Measurements from ENCODE around the gene CDC73. TPM values are rescaled to one million over a fixed set of nuclear protein-coding genes. Genes with fewer than 3 reads are reported as not detected.
"Not testable (repeated sequence)": the region's sequence is repeated elsewhere in the genome, so short reads cannot be mapped to it uniquely, and the experiment has no call there.

CDC73 gene
- total RNA-seq, 1 donor from 2014 or later, result 17.9 TPM

DNA sequence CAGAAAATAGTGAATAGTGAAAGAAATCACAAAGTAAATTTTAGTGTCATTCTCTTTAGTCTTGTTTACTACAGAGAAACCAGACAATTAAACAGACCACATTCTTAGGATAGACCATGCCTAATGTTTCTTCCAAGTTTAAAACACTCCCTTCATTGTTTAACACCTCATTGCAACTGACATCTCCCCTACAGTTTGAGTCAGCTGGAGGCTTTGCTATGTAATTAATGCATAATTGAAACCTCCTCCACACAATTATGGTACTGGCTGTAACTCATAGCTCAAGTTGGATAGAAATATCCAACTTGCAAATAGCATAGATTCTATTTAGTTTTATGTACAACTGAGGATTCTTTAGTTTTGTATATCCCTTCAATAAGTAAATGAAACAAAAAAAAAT lies 99.8 kb downstream of the CDC73 start:
- DNase-seq (ENCODE audit: low spot score) (no peak), ATAC-seq (no peak)

DNA sequence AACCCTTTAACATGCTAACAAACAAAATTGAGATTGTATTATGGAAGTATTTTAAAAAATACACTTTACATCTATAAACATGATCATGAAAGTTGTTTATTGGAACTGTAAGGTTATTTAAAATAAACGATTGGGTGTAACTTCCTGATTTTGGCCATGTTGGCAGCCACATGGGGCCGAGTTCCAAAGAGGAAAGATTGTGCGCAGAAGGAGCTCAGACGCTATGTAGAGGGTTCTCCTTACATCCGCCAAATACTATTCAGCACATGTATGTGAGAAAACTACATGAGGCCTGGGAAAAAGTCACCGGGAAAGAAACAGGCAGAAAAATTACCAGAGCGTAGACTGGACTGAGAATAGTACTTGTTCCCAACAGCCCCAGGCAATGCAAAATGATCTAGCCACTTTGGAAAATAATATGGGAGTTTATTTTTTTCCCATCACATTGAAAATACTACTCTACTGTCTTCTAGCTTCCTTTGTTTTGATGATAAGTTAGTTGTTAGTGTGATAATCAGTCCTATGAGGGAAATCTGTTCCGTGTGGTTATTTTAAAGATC lies 100.3 kb downstream of the CDC73 start:
- ATAC-seq (no peak), DNase-seq (ENCODE audit: low spot score) (no peak)

DNA sequence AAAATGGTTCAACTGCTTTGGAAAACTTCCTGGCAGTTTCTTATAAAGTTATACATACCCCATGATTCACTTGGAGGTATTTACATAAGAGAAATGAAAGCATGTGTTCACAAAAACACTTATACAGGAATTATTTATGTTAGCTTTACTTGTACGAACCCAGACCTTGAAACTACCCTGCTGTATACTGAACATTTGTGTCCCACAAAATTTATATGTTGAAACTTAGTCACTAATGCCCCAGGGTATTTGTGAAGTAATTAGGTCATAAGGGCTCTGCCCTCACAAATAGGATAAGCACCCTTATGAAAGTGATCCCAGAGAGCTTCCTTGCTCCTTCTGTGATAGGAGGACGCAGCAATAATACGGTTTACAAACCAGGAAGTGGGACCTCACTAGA lies 107.3 kb downstream of the CDC73 start:
- ATAC-seq, result no peak
- DNase-seq (ENCODE audit: low spot score), result no peak

DNA sequence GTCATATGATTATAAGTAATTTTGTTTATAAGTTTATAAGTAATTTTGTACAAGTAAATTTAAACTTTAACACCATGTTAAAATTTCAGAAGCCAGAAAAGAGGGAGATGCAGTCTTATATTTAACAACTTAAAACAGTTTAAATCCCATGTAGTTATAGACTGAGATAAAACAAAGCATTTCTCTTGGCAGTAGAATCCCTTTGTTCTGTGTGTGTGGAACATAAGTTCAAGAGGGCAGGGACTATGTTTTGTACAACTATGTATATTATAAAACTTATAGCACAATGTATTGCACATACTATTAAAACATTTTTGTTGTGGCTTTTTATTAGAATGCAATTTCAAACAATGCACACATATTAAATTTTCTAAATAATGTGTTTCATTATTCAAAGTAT lies 109.3 kb downstream of the CDC73 start:
- not testable (repeated sequence) for ATAC-seq; DNase-seq (ENCODE audit: low spot score)

DNA sequence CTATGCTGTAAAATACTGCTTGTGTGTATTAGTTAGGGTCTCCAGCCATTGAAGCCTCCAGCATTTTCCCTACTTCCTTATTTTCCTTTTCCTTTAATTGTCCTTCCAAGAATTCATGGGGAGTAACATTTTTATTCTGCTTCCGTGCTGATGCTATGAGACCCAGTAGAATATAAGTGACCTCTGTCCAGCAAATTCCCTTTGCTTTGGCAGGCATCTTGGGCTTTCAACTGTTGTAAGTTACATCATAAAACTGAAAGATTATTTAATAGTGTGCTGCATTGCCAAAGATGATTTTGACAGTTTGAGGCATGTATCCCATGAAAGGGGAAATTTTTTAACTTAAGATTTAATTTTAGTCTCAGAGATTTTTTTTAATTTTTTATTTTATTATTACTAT lies 112.7 kb downstream of the CDC73 start:
- peak; percentile 52 for ATAC-seq
- DNase-seq (ENCODE audit: low spot score), result no peak

DNA sequence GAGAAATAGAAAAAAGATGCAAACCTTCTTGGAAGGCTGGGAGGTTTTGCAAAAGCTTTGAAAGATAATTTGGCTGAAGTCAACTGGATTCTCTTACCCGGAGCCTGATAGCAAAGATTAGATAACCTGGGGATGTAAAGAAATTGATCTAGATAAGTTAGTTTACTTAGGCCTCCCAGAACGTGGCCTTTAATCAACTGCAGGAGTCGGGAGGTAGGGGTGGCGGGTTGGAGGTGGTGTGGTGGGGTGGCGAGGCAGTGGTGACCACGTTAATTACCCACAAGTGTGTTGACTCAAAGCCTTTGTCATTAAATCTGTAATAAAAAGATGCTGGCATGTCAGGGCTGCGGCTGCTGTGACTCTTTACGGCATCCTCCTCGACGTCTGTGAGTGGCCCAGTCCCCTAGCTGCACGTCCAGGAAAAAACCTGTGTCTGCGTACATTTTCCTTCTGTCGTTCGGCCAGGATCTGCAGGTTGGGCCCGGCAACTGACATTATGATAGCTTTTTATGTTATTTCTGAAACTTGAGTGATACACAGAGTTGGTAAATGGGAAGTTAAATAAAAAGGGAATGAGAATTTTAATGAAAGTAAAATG lies 115.6 kb downstream of the CDC73 start:
- no peak for DNase-seq (ENCODE audit: low spot score)
- no peak for ATAC-seq

DNA sequence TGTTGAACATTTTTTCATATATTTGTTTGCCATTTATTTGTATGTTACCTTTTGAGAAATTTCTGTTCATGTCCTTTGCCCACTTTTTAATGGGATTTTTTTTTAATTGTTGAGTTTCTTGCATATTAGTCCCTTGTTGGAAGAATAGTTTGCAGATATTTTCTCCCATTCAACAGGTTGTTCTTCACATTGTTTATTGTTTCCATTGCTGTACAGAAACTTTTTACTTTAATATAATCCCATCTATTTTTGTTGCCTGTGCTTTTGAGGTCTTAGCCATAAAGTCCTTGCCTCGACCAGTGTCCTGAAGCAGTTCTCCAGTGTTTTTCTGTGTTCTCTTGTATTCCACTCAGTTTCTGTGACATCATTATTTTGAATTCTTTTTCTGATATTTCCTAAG lies 118.8 kb downstream of the CDC73 start:
- ATAC-seq, result no peak
- no peak for DNase-seq (ENCODE audit: low spot score)

DNA sequence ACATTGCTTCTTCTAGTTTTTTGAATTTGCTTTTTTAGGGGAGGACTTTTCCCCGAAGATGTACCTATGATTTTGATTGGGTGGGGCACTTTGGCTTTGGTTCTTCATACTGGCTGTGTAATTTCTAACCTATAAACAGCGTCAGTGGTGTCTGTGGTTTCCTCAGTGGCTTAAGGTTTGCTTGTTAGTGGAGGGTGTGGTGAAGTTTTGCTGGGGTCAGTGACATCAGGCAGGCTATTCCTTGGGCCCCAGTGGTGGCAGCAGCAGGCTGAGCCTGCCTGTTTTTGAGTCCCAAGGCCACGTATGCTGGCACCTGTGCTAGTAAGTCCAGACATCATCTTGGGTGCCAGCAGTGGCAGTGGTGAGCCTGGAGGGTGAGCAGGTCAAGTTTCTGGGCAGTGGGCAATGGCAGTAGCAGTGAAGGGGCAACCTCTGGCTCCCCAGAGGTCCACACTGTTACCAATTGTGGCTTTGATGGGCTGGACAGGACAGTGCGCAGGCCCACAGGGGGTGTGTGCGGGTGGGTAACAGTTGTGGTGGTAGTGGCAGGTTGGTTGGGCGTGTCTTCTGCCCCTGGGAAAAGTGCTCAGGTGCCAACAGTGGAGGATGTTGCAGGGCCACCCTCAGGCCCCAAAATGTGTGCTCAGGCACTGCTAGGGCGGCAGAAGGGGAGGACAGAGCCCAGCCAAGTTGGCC lies 119.4 kb downstream of the CDC73 start:
- no peak for DNase-seq (ENCODE audit: low spot score)
- ATAC-seq, result no peak

DNA sequence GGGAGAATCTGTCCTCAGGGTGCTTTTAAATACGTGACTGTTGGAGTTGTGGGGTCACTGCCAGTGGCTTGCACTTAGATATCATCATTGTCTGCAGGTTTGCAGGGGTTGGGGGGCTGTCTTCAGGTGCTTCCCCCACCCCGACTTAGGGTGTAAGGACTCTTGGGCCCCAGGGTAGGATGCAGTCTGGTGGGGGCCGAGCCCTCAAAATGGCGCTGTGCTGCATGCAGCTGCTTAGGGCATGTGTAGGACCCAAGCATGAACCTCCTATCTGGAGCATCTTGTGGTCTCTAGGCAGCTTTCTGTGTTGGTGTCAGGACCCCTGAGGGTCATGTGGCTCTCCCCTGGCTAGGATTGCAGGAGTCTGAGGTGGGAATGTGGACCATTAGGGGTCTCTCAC lies 120.2 kb downstream of the CDC73 start:
- DNase-seq (ENCODE audit: low spot score) (no peak), ATAC-seq (no peak)

DNA sequence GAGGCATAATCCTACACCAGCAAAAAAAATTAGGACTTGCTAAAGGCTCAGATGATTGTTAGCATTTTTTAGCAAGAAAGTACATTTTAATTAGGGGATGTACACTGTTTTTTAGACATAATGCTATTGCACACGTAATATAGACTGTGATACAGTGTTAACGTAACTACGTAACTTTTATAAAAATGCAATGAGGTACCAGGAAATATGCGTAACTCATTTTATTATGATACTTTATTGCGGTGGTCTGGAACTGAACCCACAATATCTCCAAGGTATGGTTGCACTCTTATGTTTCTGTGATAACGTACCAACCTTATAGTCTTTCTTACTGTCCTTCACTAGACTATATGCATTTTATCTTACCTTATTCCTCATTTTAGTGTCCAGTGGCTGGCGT lies 127.4 kb downstream of the CDC73 start:
- ATAC-seq (no peak), DNase-seq (ENCODE audit: low spot score) (no peak)

DNA sequence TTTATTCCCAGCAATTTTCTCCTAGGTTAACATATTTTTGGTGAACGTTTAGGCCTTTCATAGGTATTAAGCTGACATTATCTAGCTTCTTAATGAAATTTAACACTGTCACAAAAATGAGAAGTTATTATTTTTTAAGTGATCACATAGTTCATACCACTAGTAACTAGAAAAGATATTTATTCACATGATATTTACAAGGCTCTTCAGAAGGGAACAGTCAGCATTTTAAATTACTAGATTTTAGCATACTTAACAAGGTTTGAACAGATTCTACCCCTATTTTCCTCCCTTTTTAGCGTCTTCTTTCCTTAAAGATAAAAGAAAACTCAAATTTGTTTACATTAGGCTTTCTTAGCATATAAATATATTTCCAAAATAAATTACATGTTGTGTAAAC lies 130.1 kb downstream of the CDC73 start:
- no peak for DNase-seq (ENCODE audit: low spot score)
- ATAC-seq, result no peak

DNA sequence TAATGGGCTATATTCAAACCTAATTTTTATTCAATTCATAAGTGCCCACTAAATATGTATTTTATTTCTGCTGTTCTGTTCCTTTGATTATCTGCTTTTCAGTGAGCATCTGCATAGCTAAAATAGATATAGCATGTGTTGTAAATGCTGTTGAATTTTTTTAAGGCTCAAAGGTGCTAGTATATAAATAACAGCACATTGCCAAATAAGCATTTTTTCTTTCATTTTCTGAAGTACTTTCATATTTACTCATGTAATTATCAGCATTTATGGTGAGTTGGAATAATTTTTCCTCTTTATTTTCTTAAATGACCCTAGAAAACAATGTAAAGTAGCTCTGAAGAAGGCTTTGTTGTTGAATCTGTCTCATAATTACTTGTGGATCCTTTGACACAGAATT lies 134.2 kb downstream of the CDC73 start:
- no peak for ATAC-seq

DNA sequence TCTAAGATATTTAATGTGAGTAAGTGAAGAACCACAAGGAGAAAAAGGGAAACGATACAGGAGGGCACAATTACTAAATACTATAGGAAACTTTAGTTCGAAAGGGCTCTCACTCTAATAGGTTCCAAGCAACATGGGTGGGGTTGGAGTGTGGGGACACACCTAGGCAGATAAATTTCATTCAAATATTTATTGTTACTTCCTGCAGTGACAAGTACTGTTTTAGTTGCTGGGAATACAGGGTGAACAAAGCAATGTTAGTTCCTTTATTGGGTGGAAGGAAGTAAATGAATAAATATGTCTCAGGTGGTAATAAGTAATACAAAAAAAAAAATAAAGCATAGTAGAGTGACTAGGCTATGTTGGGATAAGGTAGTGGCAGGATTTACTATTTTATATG lies 137.8 kb downstream of the CDC73 start:
- ATAC-seq (no peak), DNase-seq (ENCODE audit: low spot score) (no peak)

More for the DNA sequence above, 134.2 kb downstream of the CDC73 start:
- no peak for DNase-seq (ENCODE audit: low spot score)

DNA sequence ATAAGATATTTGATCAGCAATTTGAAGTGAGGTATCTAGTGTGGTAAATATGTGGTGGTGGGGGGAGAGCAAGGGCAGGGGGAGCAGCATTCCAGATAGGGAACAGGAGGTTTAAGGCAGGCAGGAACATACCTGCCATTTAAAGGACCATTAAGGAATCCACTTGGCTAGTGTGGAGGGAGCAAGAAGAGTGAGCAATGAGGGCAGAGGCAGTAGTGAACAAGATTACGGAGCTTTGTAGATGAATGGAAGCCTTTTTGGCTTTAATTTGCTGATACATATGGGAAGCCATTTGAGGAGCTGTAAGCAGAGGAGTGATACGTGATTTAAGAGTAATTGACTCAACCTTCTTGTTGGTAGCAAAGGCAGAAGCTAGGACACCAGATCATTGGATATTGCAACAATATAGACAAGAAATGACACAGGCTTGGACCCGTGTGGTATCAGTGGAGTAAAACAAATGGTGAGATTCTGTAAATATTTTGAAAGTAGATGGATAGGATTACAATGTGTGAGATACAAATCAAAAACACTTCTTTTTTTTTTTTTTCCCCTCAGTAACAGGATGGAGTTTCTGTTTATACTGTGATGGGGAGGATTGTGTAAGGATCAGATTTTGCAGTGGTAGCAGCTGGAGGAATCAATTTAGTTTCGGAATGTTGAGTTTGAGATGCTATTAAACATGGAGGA lies 138.4 kb downstream of the CDC73 start:
- DNase-seq (ENCODE audit: low spot score) (no peak), ATAC-seq (peak; percentile 25)

DNA sequence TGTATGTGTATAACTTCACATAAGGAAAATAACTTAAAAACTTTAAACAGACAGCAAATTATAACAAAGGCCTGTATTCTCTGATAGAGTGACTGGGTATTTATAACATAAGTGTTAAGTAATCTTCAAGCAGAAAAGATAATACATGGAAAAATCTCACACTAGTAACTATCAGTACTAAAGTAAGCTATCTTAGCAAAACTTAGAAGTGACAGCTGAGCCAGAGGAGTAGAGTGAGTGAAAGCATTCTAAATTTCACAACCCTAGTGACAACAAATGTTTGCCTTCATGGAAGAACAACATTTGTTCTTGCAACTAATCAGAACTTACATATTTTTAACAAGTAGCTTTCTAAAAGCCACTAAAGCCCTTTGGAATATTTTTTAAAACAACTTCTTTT lies 139.1 kb downstream of the CDC73 start:
- ATAC-seq, result peak; percentile 65
- DNase-seq (ENCODE audit: low spot score), result no peak

DNA sequence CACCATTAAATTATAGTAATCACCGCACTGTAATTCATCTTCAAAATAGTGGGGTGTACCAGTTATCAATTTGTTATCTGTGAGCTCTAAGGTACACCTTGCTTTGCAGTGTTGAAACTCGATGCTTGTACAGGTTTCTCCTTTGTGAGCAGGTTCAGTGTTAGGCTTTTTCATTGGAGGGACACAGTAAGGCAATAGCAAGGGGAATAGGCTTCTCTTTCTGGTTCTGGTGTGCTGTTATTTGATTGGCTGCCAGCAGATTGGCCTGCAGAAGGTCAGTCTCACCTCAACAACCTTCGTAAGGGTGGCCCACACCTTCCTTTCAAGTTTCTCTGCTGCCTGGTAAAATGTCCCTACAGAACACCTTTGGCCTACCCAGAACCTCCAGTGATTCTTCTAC lies 140.8 kb downstream of the CDC73 start:
- DNase-seq (ENCODE audit: low spot score), result no peak
- ATAC-seq, result no peak

DNA sequence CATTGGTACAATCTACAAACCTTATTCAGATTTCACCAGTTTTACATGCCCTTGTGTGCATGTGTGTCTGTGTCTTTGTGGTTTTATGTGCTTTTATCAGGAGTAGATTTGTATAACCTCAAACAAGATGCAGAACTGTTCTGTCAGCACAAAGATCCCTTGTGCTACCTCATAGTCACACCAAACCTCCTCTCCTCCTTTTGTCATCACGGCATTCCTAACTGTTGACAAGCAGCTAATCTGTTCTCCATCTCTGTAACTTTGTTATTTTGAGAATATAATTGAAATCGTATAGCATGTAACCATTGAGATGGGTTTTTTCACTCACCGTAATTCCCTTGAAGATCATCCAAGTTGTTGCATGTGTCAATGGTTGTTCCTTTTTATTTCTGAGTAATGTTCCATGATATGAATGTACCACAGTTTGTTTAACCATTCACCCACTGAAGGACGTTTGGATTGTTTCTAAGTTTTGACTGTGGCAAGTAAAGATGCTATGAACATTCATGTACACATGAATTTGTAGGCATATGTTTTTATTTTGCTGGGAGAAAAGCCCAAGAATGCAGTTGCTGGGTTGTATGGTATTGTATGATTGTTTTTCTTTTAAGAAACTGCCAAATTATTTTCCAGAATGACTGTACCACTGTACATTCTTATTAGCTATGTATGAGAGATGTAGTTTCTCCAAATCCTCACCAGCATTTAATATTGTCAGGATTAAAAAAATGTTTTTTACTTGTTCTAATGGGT lies 142.7 kb downstream of the CDC73 start:
- ATAC-seq, result no peak
- DNase-seq (ENCODE audit: low spot score), result no peak

DNA sequence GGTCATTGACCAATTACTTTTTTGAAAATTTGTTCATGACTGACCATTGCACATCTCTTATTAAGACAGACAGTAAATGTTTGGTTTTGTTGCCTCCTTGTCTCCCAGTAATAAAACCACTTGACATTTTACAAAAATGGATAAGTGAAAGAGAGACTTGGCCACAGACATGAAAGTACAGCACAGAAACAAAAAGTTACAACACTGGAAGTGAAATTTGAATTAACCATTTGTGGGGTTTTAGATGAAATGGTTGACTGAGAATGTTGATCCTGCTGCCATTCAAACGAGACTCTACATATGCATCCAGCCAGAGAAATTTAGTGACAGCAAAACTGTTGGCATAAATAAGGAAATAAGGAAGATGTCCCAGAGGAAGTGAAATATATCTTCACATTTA lies 143.9 kb downstream of the CDC73 start:
- DNase-seq (ENCODE audit: low spot score) (no peak), ATAC-seq (no peak)

DNA sequence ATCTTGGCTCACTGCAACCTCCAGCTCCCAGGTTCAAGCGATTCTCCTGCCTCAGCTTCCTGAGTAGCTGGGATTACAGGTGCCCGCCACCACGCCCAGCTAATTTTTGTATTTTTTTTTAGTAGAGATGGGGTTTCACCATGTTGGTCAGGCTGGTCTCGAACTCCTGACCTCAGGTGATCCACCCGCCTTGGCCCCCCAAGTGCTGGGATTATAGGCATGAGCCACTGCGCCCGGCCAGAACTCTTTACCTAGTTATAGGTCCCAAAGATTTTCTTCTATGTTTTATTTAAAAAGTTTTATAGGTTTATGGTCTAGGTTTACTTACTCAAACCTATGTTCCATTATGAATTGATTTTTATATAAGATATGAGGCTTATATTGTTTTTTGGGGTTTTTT lies 145.0 kb downstream of the CDC73 start:
- not testable (repeated sequence) for ATAC-seq

DNA sequence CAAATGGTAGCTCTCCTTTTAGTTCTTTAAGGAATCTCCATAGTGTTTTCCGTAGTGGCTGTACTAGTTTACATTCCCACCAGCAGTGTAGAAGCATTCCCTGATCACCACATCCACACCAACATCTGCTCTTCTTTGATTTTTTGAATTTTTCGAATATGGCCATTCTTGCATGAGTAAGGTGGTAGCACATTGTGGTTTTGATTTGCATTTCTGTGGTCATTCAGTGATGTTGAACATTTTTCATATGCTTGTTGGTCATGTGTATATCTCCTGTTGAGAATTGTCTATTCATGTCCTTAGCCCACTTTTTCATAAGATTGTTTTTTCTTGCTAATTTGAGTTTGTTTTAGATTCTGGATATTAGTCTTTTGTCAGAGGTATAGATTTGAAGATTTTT lies 149.2 kb downstream of the CDC73 start:
- no peak for ATAC-seq
- no peak for DNase-seq (ENCODE audit: low spot score)

More for the DNA sequence above, 145.0 kb downstream of the CDC73 start:
- DNase-seq (ENCODE audit: low spot score), result not testable (repeated sequence)

DNA sequence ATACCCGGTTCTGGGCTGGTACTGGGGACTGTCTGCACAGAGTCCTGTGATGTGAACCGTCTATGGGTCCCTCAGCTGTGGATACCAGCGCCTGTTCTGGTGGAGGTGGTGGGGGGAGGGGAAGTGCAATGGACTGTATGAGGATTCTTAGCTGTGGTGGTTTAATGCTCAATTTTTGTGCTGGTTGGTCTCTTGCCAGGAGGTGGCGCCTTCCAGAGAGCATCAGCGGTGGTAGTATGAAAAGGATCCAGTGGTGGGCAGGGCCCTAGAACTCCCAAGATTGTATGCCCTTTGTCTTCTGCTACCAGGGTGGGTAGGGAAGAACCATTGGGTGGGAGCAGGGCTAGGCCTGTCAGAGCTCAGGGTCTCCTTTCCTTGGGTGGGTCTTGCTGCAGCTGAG lies 153.9 kb downstream of the CDC73 start:
- DNase-seq (ENCODE audit: low spot score), result no peak
- no peak for ATAC-seq
